ENCODE measurements around the gene ZNF282.

Gene ZNF282

DNA sequence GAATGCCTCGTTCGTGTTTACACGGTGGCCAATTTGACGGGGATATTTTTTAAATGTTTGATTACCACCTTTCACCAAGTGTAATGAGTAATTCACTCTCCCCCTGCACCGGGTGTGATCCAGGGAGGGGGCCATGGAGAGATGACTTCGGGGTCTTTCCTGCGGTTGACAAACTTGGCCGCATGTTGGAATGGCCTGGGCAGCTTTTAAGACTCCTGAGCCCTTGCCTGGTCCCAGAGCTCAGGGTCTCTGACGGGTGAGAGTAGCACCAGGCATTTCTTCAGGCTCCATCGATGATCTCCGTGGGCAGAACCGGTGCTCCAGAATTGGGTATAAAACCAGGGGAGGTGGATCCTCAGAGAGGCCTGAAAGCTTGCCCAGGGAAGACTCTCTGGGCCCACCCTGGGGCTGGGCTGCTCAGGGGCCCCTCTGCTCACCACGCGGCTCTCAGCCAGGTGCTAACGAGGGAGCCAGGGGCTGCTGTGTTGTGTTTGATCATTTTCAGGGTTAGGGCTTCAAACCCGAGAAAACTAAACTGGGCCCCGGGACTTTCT is 882 bp downstream of the ZNF282 start:
- Histone ChIP-seq H3K36me3 (ENCODE audit: control insufficient read depth, low read depth, low read length) (peaks cover 26% of the 10 kb centered on the region), H3K4me1 (ENCODE audit: control insufficient read depth, low read depth, low read length) (no peaks in the 10 kb centered on the region), H3K9me3 (ENCODE audit: control insufficient read depth, low read depth, low read length) (no peaks in the 10 kb centered on the region), H3K27ac (ENCODE audit: low read length) (no peak overlapping the region), H3K4me3 (ENCODE audit: low read length) (peak overlapping the region; percentile 87), H3K27me3 (ENCODE audit: control insufficient read depth, insufficient read depth, low read length) (no peaks in the 10 kb centered on the region), H3K9ac (ENCODE audit: low read length) (peak overlapping the region; percentile 67)

DNA sequence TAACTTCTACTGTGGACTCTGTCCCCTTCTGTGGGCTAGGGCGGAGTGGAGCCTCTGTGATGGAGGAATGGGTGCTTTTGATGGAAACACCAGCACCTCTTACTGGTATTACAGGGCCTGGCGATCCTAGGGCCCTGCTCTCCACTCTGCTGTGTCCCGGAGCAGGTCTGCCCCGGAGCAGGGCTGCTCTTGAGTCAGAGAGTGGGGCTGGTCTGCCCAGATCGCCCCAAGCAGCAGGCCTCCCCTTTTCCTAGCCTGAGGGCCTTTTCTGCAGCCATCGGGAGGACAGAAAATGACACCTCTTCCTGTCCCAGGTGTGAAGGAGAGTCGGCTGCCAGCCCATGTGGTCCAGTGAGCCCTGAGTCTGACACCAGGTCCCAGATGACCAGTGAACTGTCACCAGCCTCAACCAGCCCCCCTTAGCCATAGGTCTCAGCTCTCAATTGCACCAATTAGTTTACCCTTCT is 1.4 kb downstream of the ZNF282 start:
- H3K27ac ChIP-seq (ENCODE audit: low read length) = no peak overlapping the region
- H3K4me1 ChIP-seq (ENCODE audit: control insufficient read depth, low read depth, low read length) = no peaks in the 10 kb centered on the region
- peaks cover 30% of the 10 kb centered on the region for H3K36me3 ChIP-seq (ENCODE audit: control insufficient read depth, low read depth, low read length)
- H3K27me3 ChIP-seq (ENCODE audit: control insufficient read depth, insufficient read depth, low read length) = no peaks in the 10 kb centered on the region
- H3K9ac ChIP-seq (ENCODE audit: low read length) = peak overlapping the region; percentile 67
- H3K9me3 ChIP-seq (ENCODE audit: control insufficient read depth, low read depth, low read length) = no peaks in the 10 kb centered on the region
- H3K4me3 ChIP-seq (ENCODE audit: low read length) = peak overlapping the region; percentile 87

DNA sequence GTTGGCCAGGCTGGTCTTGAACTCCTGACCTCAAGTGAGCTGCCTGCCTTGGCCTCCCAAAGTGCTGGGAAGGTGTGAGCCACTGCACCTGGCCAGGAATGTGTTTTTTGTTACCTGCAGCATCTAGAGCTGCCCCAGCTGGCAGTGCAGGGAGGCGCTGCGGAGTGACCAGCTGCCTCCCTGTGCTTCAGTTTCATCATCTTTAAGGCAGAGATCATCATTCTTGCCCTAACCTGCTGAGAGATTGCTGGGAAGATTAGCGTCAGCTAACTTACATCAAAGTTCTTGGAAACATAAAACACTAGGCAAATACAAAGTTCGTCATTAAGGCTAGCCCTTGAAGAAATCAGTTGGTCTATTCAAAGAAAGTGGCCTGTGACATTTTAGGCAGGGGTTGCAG is 2.3 kb downstream of the ZNF282 start:
- Histone ChIP-seq H3K27ac (ENCODE audit: low read length) (no peak overlapping the region), H3K27me3 (ENCODE audit: control insufficient read depth, insufficient read depth, low read length) (no peaks in the 10 kb centered on the region), H3K9ac (ENCODE audit: low read length) (no peak overlapping the region), H3K4me1 (ENCODE audit: control insufficient read depth, low read depth, low read length) (no peaks in the 10 kb centered on the region), H3K36me3 (ENCODE audit: control insufficient read depth, low read depth, low read length) (peaks cover 33% of the 10 kb centered on the region), H3K4me3 (ENCODE audit: low read length) (no peak overlapping the region), H3K9me3 (ENCODE audit: control insufficient read depth, low read depth, low read length) (no peaks in the 10 kb centered on the region)

DNA sequence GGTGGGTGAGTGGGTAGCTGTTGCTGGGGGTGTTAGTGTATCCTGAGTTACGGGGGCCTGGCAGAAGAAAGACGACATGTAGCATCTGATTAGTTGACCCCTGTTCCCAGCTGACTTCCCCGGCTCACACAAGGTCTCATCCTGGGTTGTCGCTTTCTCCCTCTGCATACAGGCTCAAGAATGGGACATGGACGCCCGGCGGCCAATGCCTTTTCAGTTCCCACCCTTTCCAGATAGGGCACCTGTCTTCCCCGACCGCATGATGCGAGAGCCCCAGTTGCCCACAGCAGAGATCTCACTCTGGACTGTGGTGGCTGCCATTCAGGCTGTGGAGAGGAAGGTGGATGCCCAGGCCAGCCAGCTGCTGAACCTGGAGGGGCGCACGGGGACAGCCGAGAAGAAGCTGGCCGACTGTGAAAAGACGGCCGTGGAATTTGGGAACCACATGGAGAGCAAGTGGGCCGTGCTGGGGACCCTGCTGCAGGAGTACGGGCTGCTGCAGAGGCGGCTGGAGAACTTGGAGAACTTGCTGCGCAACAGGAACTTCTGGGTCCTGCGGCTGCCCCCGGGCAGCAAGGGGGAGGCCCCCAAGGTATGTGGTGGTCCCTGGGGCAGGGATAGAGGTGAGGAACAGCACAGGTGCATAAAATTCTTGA is 2.9 kb downstream of the ZNF282 start:
- H3K27me3 ChIP-seq (ENCODE audit: control insufficient read depth, insufficient read depth, low read length) = no peaks in the 10 kb centered on the region
- H3K4me1 ChIP-seq (ENCODE audit: control insufficient read depth, low read depth, low read length) = no peaks in the 10 kb centered on the region
- H3K9ac ChIP-seq (ENCODE audit: low read length) = no peak overlapping the region
- no peaks in the 10 kb centered on the region for H3K9me3 ChIP-seq (ENCODE audit: control insufficient read depth, low read depth, low read length)
- H3K4me3 ChIP-seq (ENCODE audit: low read length) = no peak overlapping the region
- peaks cover 39% of the 10 kb centered on the region for H3K36me3 ChIP-seq (ENCODE audit: control insufficient read depth, low read depth, low read length)
- H3K27ac ChIP-seq (ENCODE audit: low read length) = no peak overlapping the region

DNA sequence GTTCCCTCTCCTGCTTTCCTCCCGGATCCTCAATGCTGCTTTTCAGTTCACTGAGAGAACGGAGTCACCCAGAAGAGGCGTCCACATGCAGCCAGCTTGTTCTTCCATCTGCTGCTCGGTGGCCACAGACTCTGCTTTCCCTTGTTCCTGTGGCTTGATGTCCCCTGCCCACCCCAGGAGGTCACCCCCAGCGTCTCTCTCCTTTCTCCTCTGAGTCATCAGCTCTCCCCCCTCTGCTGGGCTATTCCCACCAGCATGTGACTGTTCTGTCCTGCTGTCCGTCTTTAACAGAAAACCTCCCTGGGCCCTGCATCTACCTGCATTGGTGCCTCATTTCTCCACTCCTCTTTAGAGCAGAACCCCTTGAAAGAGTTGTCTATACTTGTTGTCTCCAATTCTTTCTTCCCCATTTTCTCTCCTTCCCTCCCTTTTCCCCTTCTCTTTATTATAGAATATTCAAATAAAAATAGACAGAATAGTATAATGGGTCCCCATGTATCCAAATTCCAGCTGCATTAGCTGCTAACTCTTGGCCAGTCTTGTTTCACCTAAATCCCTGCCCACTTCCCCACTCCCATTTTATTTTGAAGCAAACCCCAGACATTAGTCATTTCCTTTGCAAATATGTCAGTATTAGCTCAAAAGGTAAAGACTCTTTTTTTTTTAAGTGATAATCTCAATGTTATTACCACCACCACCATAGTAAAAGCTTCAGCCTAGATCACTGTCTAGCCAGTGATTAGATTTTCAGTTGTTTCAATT is 4.1 kb downstream of the ZNF282 start:
- Histone ChIP-seq H3K9me3 (ENCODE audit: control insufficient read depth, low read depth, low read length) (no peaks in the 10 kb centered on the region), H3K9ac (ENCODE audit: low read length) (no peak overlapping the region), H3K4me3 (ENCODE audit: low read length) (no peak overlapping the region), H3K27me3 (ENCODE audit: control insufficient read depth, insufficient read depth, low read length) (no peaks in the 10 kb centered on the region), H3K27ac (ENCODE audit: low read length) (no peak overlapping the region), H3K36me3 (ENCODE audit: control insufficient read depth, low read depth, low read length) (peaks cover 50% of the 10 kb centered on the region), H3K4me1 (ENCODE audit: control insufficient read depth, low read depth, low read length) (no peaks in the 10 kb centered on the region)

DNA sequence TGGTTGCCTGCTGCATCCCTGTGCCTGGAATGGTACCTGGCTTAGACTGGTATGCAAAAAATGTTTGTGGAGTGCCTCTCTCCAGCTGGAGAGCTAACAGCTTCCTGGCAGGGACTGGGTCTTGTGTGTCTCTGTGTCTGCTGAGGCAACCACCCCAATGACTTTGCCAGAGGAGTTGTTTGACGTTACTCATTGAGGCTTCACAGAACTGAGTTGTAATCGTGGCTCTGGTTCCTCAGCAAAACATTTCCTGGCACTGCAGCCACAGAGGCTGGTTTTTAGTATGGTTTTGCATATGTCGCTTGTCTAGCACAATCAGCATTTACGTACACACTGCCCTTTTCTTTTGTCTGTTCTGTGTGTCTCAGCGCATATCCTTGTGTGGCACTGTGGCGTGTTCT is 7.5 kb downstream of the ZNF282 start:
- Histone ChIP-seq H3K36me3 (ENCODE audit: control insufficient read depth, low read depth, low read length) (peaks cover 73% of the 10 kb centered on the region), H3K4me3 (ENCODE audit: low read length) (no peak overlapping the region), H3K27ac (ENCODE audit: low read length) (no peak overlapping the region), H3K9ac (ENCODE audit: low read length) (no peak overlapping the region), H3K27me3 (ENCODE audit: control insufficient read depth, insufficient read depth, low read length) (no peaks in the 10 kb centered on the region), H3K4me1 (ENCODE audit: control insufficient read depth, low read depth, low read length) (peaks cover 5% of the 10 kb centered on the region), H3K9me3 (ENCODE audit: control insufficient read depth, low read depth, low read length) (no peaks in the 10 kb centered on the region)

DNA sequence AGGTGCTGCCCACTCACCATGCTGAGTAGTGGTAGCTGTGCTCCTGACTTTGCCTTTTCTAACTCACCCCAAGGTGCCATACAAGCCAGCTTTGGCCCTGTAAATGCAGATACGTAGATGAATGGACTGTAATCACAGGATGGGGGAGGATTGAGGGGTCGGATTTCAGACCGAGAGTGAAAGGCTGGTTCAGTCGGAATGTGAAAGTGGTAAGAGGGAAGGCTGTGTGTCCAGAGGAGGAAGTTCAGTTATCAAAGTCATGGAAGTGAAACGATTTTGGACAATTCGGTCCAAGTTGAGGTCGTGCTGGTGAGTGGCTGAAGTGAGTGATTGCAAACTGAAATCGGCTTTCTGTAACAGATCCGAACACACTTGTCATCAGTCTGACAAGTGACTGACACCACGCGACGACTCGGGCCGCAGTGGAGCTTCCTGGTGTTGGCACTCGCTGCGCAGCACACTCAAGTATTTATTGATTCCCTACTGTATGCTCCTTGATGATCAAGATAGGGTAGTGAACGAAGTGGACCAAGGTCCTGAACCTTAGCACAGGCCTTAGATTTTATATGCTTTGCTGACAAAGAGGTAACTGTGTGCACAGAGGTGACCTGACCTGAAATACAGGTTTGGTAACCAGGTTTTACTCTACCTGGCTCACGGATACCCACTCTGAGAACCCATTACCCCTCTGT is 10.5 kb downstream of the ZNF282 start:
- Histone ChIP-seq H3K36me3 (ENCODE audit: control insufficient read depth, low read depth, low read length) (peaks cover 72% of the 10 kb centered on the region), H3K9me3 (ENCODE audit: control insufficient read depth, low read depth, low read length) (no peaks in the 10 kb centered on the region), H3K9ac (ENCODE audit: low read length) (no peak overlapping the region), H3K4me1 (ENCODE audit: control insufficient read depth, low read depth, low read length) (peaks cover 11% of the 10 kb centered on the region), H3K27me3 (ENCODE audit: control insufficient read depth, insufficient read depth, low read length) (no peaks in the 10 kb centered on the region), H3K4me3 (ENCODE audit: low read length) (no peak overlapping the region), H3K27ac (ENCODE audit: low read length) (no peak overlapping the region)

DNA sequence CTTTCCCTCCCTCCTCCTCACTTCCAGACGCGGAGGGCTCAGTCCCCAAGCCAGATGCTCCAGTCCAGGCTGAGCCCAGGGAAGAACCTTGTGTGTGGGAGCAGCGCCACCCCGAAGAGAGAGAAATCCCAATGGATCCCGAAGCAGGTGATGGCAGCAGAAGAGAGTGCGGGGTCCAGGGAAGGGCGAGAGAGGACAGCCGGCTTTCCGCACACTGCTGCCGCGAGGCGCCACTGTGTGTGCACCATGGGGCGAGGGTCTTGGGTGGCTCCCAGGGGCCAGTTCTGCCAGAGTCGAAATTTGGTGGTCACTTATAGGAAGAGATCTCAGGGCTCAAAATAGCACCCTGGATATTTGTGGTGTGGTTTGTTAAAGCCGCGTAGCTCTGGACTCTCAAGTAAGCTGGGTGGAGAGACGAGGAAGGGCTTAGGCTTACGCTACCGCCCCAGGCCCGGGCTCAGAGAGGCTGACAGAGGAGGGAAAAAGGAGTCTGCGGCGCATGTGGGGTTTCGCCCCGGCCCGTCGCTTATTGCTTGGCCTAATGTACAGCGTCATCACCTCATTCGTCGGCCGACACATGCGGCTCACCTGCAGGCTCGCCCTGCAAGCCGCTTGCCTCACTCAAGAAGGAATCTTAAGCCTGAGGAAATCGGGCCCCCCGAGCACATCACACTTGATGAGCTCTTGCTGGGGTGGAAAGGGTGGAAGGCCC is 12.1 kb downstream of the ZNF282 start:
- peaks cover 78% of the 10 kb centered on the region for H3K36me3 ChIP-seq (ENCODE audit: control insufficient read depth, low read depth, low read length)

DNA sequence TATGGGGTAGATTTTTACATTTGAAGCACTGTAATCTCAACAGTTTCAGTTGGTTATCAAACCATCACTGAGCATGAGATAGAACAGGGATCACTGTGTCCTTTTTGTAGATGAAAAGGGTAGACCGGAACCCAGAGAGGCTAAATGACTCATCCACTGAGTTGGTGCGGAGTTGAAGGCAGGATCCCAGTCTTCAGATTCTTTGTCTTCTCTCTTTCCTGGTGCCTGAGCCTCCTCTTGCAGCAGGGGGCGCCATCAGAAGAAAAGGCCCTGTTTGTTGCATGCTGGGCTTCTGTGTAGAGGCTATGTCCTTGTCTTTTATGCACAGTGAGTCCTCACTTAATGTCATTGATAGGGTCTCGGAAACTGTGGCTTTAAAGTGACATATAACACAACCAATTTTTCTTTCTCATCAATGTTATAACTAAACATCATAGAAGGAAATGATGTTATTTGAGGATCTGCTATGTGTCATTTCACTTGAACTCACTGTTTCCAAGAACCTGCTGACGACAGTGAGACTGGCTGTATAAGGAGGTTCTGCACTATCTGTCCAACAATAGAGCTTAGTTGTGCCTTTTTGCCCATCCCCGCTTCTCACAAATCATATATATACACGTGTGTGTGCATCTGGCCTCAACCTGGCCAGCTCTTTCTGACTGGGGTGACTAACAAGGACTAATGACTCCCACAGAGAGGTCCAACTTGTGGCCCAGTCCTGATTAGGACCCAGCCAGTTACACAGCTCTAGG is 14.3 kb downstream of the ZNF282 start:
- Histone ChIP-seq H3K4me1 (ENCODE audit: control insufficient read depth, low read depth, low read length) (peaks cover 11% of the 10 kb centered on the region), H3K36me3 (ENCODE audit: control insufficient read depth, low read depth, low read length) (peaks cover 78% of the 10 kb centered on the region), H3K4me3 (ENCODE audit: low read length) (no peak overlapping the region), H3K27me3 (ENCODE audit: control insufficient read depth, insufficient read depth, low read length) (no peaks in the 10 kb centered on the region), H3K9ac (ENCODE audit: low read length) (no peak overlapping the region), H3K27ac (ENCODE audit: low read length) (peak overlapping the region; percentile 41), H3K9me3 (ENCODE audit: control insufficient read depth, low read depth, low read length) (no peaks in the 10 kb centered on the region)

More for the DNA sequence above, 12.1 kb downstream of the ZNF282 start:
- H3K4me1 ChIP-seq (ENCODE audit: control insufficient read depth, low read depth, low read length) = peaks cover 11% of the 10 kb centered on the region
- H3K9ac ChIP-seq (ENCODE audit: low read length) = no peak overlapping the region
- no peak overlapping the region for H3K4me3 ChIP-seq (ENCODE audit: low read length)
- H3K9me3 ChIP-seq (ENCODE audit: control insufficient read depth, low read depth, low read length) = no peaks in the 10 kb centered on the region
- no peak overlapping the region for H3K27ac ChIP-seq (ENCODE audit: low read length)
- no peaks in the 10 kb centered on the region for H3K27me3 ChIP-seq (ENCODE audit: control insufficient read depth, insufficient read depth, low read length)

DNA sequence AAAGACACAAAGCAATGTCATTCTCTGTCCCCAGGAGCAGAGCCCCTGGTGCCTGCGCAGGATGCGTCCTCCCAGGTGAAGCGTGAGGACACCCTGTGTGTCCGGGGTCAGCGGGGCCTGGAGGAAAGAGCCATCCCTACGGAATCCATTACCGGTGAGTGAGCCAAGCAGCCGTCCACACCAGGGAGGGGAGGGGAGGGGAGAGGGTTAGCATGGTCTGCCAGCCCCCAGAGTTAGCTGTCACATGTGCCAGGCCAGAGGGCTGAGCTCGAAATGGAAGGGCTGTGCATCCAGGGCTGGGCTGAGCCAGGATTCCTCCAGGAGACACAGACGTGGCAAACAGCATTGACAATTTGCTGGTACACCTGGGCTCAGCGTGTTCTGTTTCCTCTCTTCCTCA is 15.2 kb downstream of the ZNF282 start:
- H3K4me1 ChIP-seq (ENCODE audit: control insufficient read depth, low read depth, low read length) = peaks cover 9% of the 10 kb centered on the region
- H3K4me3 ChIP-seq (ENCODE audit: low read length) = no peak overlapping the region
- H3K27ac ChIP-seq (ENCODE audit: low read length) = no peak overlapping the region
- peaks cover 85% of the 10 kb centered on the region for H3K36me3 ChIP-seq (ENCODE audit: control insufficient read depth, low read depth, low read length)
- no peak overlapping the region for H3K9ac ChIP-seq (ENCODE audit: low read length)
- H3K27me3 ChIP-seq (ENCODE audit: control insufficient read depth, insufficient read depth, low read length) = no peaks in the 10 kb centered on the region
- no peaks in the 10 kb centered on the region for H3K9me3 ChIP-seq (ENCODE audit: control insufficient read depth, low read depth, low read length)
